HCT116 (cell line): ENCODE measurements around the gene NF2. TPM values are rescaled to one million over a fixed set of nuclear protein-coding genes. Genes with fewer than 3 reads are reported as not detected.

ENCODE experiments used
- ATAC-seq: fragments of 200-7000 bp; cut with Tn5 transposase; 2 replicates; pipeline ENCODE4 v1.9.1; 2020; ENCODE audit warnings: mild to moderate bottlenecking, moderate library complexity
- BruUV-seq: library from RNA; stranded (reverse); fragments of 400-500 nt; replicated peaks from 2 replicates; lab custom pipeline; 2021; lab: Mats Ljungman, UMichigan
- CTCF ChIA-PET: fragments of 300-600 bp; sonication (Branson Sonifier 250); formaldehyde crosslinking; loops from one replicate; lab custom pipeline; 2021; ENCODE audit warnings: antibody characterized with exemption; lab: Charles Lee
- POLR2A ChIA-PET: fragments of 300-600, 350-600 bp; sonication (Branson Sonifier 250); formaldehyde crosslinking; loops from one replicate; lab custom pipeline; 2021; ENCODE audit warnings: antibody characterized with exemption; lab: Charles Lee
- RAD21 ChIA-PET, 2 experiments: fragments of 300-600 bp; sonication (Branson Sonifier 250); formaldehyde crosslinking; loops; one replicate each; lab custom pipeline; 2023; ENCODE audit warnings: low total read pairs in 2 of 2; ENCODE audit not compliant: uncharacterized antibody in 2 of 2, unreplicated experiment in 2 of 2, low non-redundant PET in 1 of 2; lab: Charles Lee
- DNase-seq: peaks from one replicate; pipeline ENCODE4 v3.0.0-alpha.2; 2010; ENCODE audit warnings: low read depth, low spot score
- H2AFZ ChIP-seq: fragments of 200-600 bp; shearing (Covaris generic), sonication (generic); 2 replicates; pipeline ENCODE4 v1.6.1; 2017; ENCODE audit warnings: low read depth, mixed run types, mixed read lengths, antibody characterized with exemption, low read length; ENCODE audit not compliant: poor library complexity, severe bottlenecking
- H3K27ac ChIP-seq: 2 replicates; pipeline ENCODE4 v1.5.1; 2012; ENCODE audit warnings: low read depth, low read length
- H3K27me3 ChIP-seq: fragments of 200-600 bp; sonication (generic); 2 replicates; pipeline ENCODE4 v1.6.1; 2016; ENCODE audit warnings: mixed run types, low read length, mixed read lengths; ENCODE audit not compliant: insufficient read depth
- H3K36me3 ChIP-seq, 2 experiments: fragments of 200-500 bp in 1 of 2; fragments of 200-600 bp in 1 of 2; sonication (Bioruptor generic) in 1 of 2; sonication (generic) in 1 of 2; 2 replicates each; pipeline versions ENCODE4 v1.5.1 to v1.6.1; 2014 to 2016; ENCODE audit warnings: low read length in 2 of 2, inconsistent platforms in 1 of 2, mixed read lengths in 1 of 2, mixed run types in 1 of 2; ENCODE audit not compliant: insufficient read depth in 2 of 2, control insufficient read depth in 1 of 2
- H3K4me1 ChIP-seq, 2 experiments: fragments of 200-600 bp in 1 of 2; sonication (generic) in 1 of 2; 2 replicates each; pipeline versions ENCODE4 v1.5.1 to v1.6.1; 2012 to 2017; ENCODE audit warnings: low read length in 2 of 2, inconsistent platforms in 1 of 2, mild to moderate bottlenecking in 1 of 2, mixed read lengths in 1 of 2, mixed run types in 1 of 2, moderate library complexity in 1 of 2; ENCODE audit not compliant: insufficient read depth in 2 of 2, control insufficient read depth in 1 of 2
- H3K4me2 ChIP-seq: fragments of 200-600 bp; sonication (generic); 2 replicates; pipeline ENCODE4 v1.6.1; 2017; ENCODE audit warnings: mixed run types, low read length, mixed read lengths
- H3K4me3 ChIP-seq, 2 experiments: fragments of 200-600 bp in 1 of 2; sonication (generic) in 1 of 2; replicated peaks in 1 of 2; 2 replicates each; pipeline ENCODE4 v1.5.1; 2011 to 2016; ENCODE audit warnings: low read length in 2 of 2, control low read depth in 1 of 2, low read depth in 1 of 2, mild to moderate bottlenecking in 1 of 2, mixed read lengths in 1 of 2, mixed run types in 1 of 2
- H3K79me2 ChIP-seq: fragments of 200-600 bp; sonication (generic); 2 replicates; pipeline ENCODE4 v1.6.1; 2017; ENCODE audit warnings: mild to moderate bottlenecking, mixed run types, low read length, moderate library complexity, mixed read lengths; ENCODE audit not compliant: insufficient read depth
- H3K9ac ChIP-seq: fragments of 200-600 bp; sonication (generic); 2 replicates; pipeline ENCODE4 v1.6.1; 2016; ENCODE audit warnings: low read length, mixed read lengths
- H3K9me2 ChIP-seq: fragments of 200-600 bp; sonication (generic), shearing (Covaris generic); 2 replicates; pipeline ENCODE4 v1.6.1; 2017; ENCODE audit warnings: mixed run types, mild to moderate bottlenecking, moderate library complexity; ENCODE audit not compliant: insufficient read depth
- H3K9me3 ChIP-seq, 2 experiments: fragments of 200-500 bp in 1 of 2; fragments of 200-600 bp in 1 of 2; sonication (Bioruptor generic) in 1 of 2; sonication (generic) in 1 of 2; 2 replicates each; pipeline ENCODE4 v1.6.1; 2014 to 2017; ENCODE audit warnings: low read length in 2 of 2, mixed read lengths in 2 of 2, inconsistent platforms in 1 of 2, low read depth in 1 of 2, mild to moderate bottlenecking in 1 of 2, mixed run types in 1 of 2, moderate library complexity in 1 of 2; ENCODE audit not compliant: control insufficient read depth in 1 of 2, insufficient read depth in 1 of 2
- H4K20me1 ChIP-seq: fragments of 200-600 bp; sonication (generic), shearing (Covaris generic); 2 replicates; pipeline ENCODE4 v1.6.1; 2017; ENCODE audit warnings: mixed run types, mild to moderate bottlenecking, moderate library complexity; ENCODE audit not compliant: insufficient read depth
- EGR1 ChIP-seq: IDR thresholded peaks from 2 replicates; pipeline ENCODE4 v1.6.1; 2012; ENCODE audit warnings: low read depth
- EZH2 ChIP-seq: fragments of 200-600 bp; sonication (generic); IDR thresholded peaks from 2 replicates; pipeline ENCODE4 v1.6.1; 2017; ENCODE audit warnings: antibody characterized with exemption, mixed run types
- EZH2phosphoT487 ChIP-seq: fragments of 200-600 bp; IDR thresholded peaks from 2 replicates; pipeline ENCODE4 v1.6.1; 2018; ENCODE audit warnings: antibody characterized with exemption, borderline replicate concordance
- POLR2AphosphoS5 ChIP-seq: IDR thresholded peaks from 2 replicates; pipeline ENCODE4 v1.6.1; 2011; ENCODE audit warnings: mild to moderate bottlenecking, low read depth, low read length, moderate library complexity
- SIN3A ChIP-seq: IDR thresholded peaks from 2 replicates; pipeline ENCODE4 v1.6.1; 2012; ENCODE audit warnings: low read depth
- SP1 ChIP-seq: IDR thresholded peaks from 2 replicates; pipeline ENCODE4 v1.6.1; 2012; ENCODE audit warnings: low read depth
- ZNF274 ChIP-seq: fragments of 200-500 bp; sonication (Bioruptor generic); IDR thresholded peaks from 2 replicates; pipeline ENCODE4 v1.6.1; 2014; ENCODE audit warnings: mild to moderate bottlenecking, low read depth, low read length, inconsistent platforms
- intact Hi-C: fragments of 100-400 bp; cut with micrococcal nuclease; formaldehyde crosslinking; loops from 2 replicates; pipeline ENCODE4 v1.10.0; 2022
- total RNA-seq: library from RNA; stranded (reverse); gene quantifications from one replicate; pipeline ENCODE4 v1.2.1, GENCODE V29; 2021; ENCODE audit not compliant: unreplicated experiment
- TF ChIP-seq, protein P1 (sequence below): IDR thresholded peaks from 2 replicates; pipeline ENCODE4 v1.6.1; 2012; ENCODE audit warnings: low read depth

NF2 gene
- total RNA-seq, 1 experiment from 2014 or later = 70.2 TPM

DNA sequence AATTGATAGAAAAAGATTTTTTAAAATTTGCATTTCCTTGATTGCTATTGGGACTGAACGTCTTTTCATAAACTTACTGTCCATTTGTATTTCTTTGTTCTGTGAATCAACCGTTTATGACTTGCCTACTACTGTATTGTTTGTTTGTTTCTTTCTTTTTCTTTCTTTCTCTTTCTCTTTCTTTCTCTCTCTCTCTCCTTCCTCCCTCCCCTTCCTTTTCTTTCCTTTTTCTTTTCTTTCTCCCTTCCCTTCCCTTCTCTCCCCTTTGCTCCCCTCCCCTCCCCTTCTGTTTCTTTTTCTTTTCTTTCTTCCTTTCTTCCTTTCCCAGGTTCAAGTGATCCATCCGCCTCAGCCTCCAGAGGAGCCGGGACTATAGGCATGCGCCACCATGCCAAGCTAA is 46.9 kb downstream of the NF2 start:
- no peaks in the 10 kb centered on the region for H3K4me1 ChIP-seq
- H3K9me2 ChIP-seq = no peaks in the 10 kb centered on the region
- no peak overlapping the region for H2AFZ ChIP-seq
- peaks cover 0 to 9% of the 10 kb centered on the region in 2 experiments; a peak in 3 of 4 replicates for H3K36me3 ChIP-seq
- ATAC-seq (no peak), DNase-seq (no peak)
- RAD21 ChIA-PET = no interaction called here
- intact Hi-C loops = no loop called here
- no peaks in the 10 kb centered on the region for H3K79me2 ChIP-seq
- H3K9me3 ChIP-seq = no peaks in the 10 kb centered on the region
- BruUV-seq = no TSS peak
- POLR2A ChIA-PET = no interaction called here
- H3K9ac ChIP-seq = no peak overlapping the region
- no peaks in the 10 kb centered on the region for H4K20me1 ChIP-seq
- H3K27ac ChIP-seq = no peak overlapping the region
- no peak for TF ChIP-seq SIN3A
- no peak for TF ChIP-seq EZH2phosphoT487
- TF ChIP-seq EZH2 = no peak
- TF ChIP-seq ZNF274 = no peak
- TF ChIP-seq, protein P1, sequence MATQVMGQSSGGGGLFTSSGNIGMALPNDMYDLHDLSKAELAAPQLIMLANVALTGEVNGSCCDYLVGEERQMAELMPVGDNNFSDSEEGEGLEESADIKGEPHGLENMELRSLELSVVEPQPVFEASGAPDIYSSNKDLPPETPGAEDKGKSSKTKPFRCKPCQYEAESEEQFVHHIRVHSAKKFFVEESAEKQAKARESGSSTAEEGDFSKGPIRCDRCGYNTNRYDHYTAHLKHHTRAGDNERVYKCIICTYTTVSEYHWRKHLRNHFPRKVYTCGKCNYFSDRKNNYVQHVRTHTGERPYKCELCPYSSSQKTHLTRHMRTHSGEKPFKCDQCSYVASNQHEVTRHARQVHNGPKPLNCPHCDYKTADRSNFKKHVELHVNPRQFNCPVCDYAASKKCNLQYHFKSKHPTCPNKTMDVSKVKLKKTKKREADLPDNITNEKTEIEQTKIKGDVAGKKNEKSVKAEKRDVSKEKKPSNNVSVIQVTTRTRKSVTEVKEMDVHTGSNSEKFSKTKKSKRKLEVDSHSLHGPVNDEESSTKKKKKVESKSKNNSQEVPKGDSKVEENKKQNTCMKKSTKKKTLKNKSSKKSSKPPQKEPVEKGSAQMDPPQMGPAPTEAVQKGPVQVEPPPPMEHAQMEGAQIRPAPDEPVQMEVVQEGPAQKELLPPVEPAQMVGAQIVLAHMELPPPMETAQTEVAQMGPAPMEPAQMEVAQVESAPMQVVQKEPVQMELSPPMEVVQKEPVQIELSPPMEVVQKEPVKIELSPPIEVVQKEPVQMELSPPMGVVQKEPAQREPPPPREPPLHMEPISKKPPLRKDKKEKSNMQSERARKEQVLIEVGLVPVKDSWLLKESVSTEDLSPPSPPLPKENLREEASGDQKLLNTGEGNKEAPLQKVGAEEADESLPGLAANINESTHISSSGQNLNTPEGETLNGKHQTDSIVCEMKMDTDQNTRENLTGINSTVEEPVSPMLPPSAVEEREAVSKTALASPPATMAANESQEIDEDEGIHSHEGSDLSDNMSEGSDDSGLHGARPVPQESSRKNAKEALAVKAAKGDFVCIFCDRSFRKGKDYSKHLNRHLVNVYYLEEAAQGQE = no peak
- no peak for TF ChIP-seq SP1
- CTCF ChIA-PET = no interaction called here
- no peak overlapping the region for H3K4me2 ChIP-seq
- H3K4me3 ChIP-seq = no peak overlapping the region
- H3K27me3 ChIP-seq = no peaks in the 10 kb centered on the region

DNA sequence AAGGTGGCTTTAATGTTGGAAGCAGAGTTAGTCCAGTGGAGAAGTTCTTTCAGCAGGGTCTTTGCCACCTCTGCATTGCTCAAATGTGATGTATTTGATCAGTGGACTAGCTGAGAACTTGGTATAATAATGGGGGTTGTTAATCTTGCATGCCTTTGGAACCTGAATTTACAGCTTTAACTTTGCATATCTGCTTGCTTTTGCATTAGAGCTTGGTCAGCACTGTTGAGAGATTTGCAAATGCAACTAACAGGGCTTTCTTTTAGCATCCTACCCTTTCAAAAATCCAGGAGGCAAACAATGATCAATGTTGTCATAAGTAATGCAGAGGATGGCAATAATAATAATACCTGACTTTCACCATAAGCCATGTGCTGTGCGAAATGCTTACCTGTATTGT is 48.2 kb downstream of the NF2 start:
- H2AFZ ChIP-seq = no peak overlapping the region
- TF ChIP-seq POLR2AphosphoS5 (no peak), ZNF274 (no peak), EGR1 (no peak), SP1 (no peak)
- TF ChIP-seq, all 23 proteins: peak for 0
- no peak overlapping the region for H3K27ac ChIP-seq
- no peak for ATAC-seq
- H3K9ac ChIP-seq = no peak overlapping the region
- intact Hi-C loops = no loop called here
- no peaks in the 10 kb centered on the region for H3K79me2 ChIP-seq
- peaks cover 0 to 10% of the 10 kb centered on the region in 2 experiments; a peak in 3 of 4 replicates for H3K36me3 ChIP-seq
- H3K4me2 ChIP-seq = no peak overlapping the region
- H3K4me1 ChIP-seq = no peaks in the 10 kb centered on the region
- RAD21 ChIA-PET = no interaction called here
- no peaks in the 10 kb centered on the region for H3K9me3 ChIP-seq
- no peaks in the 10 kb centered on the region for H4K20me1 ChIP-seq
- no peak for DNase-seq
- BruUV-seq = no TSS peak
- H3K9me2 ChIP-seq = no peaks in the 10 kb centered on the region
- POLR2A ChIA-PET = no interaction called here
- CTCF ChIA-PET = no interaction called here
- no peak overlapping the region for H3K4me3 ChIP-seq
- no peaks in the 10 kb centered on the region for H3K27me3 ChIP-seq
